Occipital lobe (tissue), 2 donors: ENCODE data around the gene PCSK4. TPM values are rescaled to one million over a fixed set of nuclear protein-coding genes. Genes with fewer than 3 reads are reported as not detected.
"Not testable (repeated sequence)": the region's sequence is repeated elsewhere in the genome, so short reads cannot be mapped to it uniquely, and the experiment has no call there.

Experiments used
- DNase-seq: peaks from one replicate; lab custom pipeline; 2025; lab: John Stamatoyannopoulos, UW
- total RNA-seq: library from RNA; depleted of rRNA; stranded (reverse); fragments of >200 nt; gene quantifications from one replicate; pipeline ENCODE4 v1.2.3, GENCODE V29; 2014

The PCSK4 gene
- total RNA-seq, 1 donor from 2014 or later, result 1.7 TPM

- DNase-seq, result not testable (repeated sequence)
Measured at GRCh38 chr19:1439525-1440417, 50.4 kb downstream of the PCSK4 start.

DNA sequence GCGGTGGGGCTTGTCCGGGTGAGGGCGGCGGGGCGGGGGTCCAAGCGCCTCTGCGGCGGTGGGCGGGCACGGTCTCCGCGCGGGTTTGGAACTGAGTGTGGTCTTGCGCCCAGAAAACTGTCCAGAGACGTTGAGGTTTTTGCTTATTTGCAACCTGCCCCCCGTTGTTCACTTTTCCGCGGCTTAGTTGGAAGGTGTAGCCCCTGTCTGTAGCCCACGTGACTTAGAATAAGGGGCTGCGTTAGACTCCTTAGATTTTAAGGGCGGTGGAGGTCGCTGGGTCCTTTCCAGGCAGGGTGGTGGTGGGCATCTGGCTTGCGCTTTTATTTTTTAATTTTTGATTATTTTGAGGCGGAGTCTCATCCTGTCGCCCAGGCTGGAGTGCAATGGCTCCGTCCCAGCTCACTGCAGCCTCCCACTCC lies 51.2 kb downstream of the PCSK4 start:
- DNase-seq, result no peak

DNA sequence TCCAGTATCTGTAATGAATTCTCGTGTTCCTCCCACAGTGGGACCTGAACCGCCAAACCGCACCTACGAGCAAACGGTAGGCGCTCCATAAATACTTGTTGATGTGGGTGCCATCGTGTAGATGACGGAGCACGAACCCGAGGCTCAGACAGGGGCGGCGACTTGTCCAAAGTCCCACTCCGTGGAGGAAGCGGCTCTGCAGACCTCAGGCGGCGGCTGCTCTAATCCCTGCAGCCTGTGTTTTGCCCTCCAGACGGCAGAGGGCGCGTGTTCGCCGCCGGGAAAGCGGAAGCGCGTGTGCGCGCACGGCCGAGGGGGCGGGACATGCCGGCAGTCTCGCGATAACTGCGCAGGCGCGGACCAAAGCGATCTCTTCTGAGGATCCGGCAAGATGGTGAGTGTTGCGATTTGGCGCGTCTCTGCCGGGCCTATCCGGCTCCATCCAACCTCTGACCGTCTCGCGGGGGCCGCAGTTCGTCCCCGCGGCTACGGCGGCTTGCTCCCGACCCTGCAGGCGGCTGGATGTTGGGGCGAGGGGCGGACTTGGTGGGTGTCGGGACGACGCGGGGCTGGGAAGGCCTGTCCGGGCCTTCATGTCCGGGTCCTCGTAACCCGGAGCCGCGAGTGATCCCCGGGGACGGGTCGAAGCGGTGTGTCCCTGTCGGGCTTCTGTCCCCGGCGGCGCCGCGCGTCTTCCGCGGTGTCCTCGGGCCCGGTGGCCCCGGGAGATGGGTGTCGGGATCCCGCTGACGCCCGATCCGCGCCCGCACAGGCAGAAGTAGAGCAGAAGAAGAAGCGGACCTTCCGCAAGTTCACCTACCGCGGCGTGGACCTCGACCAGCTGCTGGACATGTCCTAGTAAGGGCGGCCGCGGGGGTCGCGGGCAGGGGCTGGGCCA lies 51.9 kb downstream of the PCSK4 start, which contains the start of gene RPS15:
TSS of gene RPS15 (plus strand) at position 362 of the 898 bp plus-strand sequence. CDS start at position 392, 30 bp downstream.
- peak; percentile 88 for DNase-seq

GRCh38 chr19:1437609-1438008 lies 52.5 kb downstream of the PCSK4 start:
- DNase-seq, result no peak

GRCh38 chr19:1435378-1435989 lies 54.7 kb downstream of the PCSK4 start:
- no peak for DNase-seq

DNA sequence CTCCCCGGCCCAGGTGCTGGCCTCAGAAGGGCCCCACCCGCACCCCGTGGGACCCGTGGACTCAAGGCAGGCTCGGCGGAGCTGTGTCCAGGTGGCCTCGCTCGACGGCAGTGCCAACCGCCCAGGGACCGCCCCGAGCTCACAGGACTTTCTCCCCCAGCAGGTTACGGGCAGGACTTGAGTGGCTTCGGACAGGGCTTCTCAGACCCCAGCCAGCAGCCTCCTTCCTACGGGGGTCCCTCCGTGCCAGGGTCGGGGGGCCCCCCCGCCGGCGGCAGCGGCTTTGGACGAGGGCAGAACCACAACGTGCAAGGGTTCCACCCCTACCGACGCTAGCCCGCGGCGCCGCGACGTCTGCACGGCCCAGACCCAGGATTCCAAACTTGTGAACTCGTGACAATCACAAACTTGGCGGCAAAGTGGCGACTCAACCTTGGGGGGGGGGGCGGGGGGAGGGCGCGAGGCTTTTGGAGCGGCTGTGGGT lies 55.5 kb downstream of the PCSK4 start:
- no peak for DNase-seq

GRCh38 chr19:1434040-1434366 lies 56.1 kb downstream of the PCSK4 start:
- no peak for DNase-seq

GRCh38 chr19:1433119-1434039 lies 56.8 kb downstream of the PCSK4 start:
- no peak for DNase-seq

DNA sequence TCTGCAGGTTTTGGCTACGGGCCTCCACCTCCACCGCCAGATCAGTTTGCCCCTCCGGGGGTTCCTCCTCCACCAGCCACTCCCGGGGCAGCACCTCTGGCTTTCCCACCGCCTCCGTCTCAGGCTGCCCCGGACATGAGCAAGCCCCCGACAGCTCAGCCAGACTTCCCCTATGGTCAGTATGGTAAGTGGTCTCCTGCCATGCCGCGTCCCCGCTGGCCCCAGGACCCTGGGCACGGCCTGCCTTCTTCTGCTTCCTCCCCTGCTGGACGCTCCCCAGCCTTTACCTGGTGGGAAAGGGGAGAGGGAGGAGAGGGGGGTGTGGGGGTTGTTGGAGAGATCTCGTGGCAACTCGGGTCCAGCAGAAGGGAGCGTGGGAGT lies 57.7 kb downstream of the PCSK4 start:
- DNase-seq, result no peak

- DNase-seq, result no peak
Measured at GRCh38 chr19:1431759-1432506, 58.2 kb downstream of the PCSK4 start.

Other genes starting within 250 kb of the PCSK4 start
- 11.9 TPM for gene ATP5F1D, start 248.6 kb downstream of the PCSK4 start, total RNA-seq
- gene MIDN, start 241.8 kb downstream of the PCSK4 start, total RNA-seq, result 15.3 TPM
- gene CIRBP, start 221.0 kb downstream of the PCSK4 start, total RNA-seq, result 598 TPM
- 6.7 TPM for gene FAM174C, start 214.8 kb downstream of the PCSK4 start, total RNA-seq
- 8.1 TPM for gene EFNA2, start 204.5 kb downstream of the PCSK4 start, total RNA-seq
- gene NDUFS7, start 106.4 kb downstream of the PCSK4 start, total RNA-seq, result 26.5 TPM
- 16.7 TPM for gene GAMT, start 88.8 kb downstream of the PCSK4 start, total RNA-seq
- gene DAZAP1, start 82.8 kb downstream of the PCSK4 start, total RNA-seq, result 35.7 TPM
- gene RPS15, start 52.0 kb downstream of the PCSK4 start, total RNA-seq, result 252 TPM
- gene APC2, start 40.2 kb downstream of the PCSK4 start, total RNA-seq, result 141 TPM
- gene C19orf25, start 11.1 kb downstream of the PCSK4 start, total RNA-seq, result 18.6 TPM
- 0.31 TPM for gene REEP6, start 831 bp upstream of the PCSK4 start, total RNA-seq
- gene ADAMTSL5, start 22.7 kb upstream of the PCSK4 start, total RNA-seq, result not detected
- gene PLK5, start 33.7 kb upstream of the PCSK4 start, total RNA-seq, result not detected
- 58.5 TPM for gene MEX3D, start 78.0 kb upstream of the PCSK4 start, total RNA-seq
- gene MBD3, start 102.5 kb upstream of the PCSK4 start, total RNA-seq, result 54.7 TPM
- gene UQCR11, start 115.1 kb upstream of the PCSK4 start, total RNA-seq, result 39.6 TPM
- 20.9 TPM for gene TCF3, start 162.3 kb upstream of the PCSK4 start, total RNA-seq